ENCODE results near the gene ABLIM3. TPM values are rescaled to one million over a fixed set of nuclear protein-coding genes. Genes with fewer than 3 reads are reported as not detected.
A peak's percentile ranks its signal among the peaks of the same experiment; 100 is the strongest.

Gene ABLIM3
- total RNA-seq, 2 experiments from 2014 or later: not detected

DNA sequence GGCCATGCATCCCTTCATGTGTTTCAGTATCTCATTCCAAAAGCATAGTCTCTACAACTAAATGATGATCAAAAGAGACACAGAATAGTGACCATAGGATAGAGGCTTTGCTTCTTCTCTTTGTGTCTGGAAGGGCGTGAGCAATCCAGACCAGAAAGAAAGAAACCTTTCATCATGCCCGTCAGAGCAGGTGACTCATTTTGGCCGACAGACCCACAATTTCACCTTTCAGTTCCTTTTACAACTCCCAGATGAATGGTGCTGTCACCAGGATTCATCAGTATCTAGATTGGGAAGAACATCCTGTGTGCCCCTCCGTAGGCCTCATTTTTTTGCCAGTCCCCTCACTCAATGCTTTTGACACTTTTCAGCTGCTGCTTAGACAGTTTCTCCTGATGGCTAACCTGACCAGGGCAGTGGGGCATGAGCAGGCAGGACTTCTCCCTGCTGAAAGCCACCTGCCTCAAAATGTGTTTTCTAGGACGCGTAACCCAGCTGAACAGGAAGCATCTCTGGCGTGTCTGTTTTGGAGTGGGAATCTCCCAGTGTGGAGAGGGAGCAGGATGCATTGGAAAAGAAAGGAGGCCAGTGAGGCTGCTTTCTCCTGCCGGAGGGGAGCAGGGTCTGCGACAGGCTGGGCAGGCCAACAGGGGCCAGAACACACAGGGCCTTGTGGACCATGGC lies 21.2 kb downstream of the ABLIM3 start:
- Mint-ChIP-seq H3K9me3 (no peaks in the 10 kb centered on the region), H3K4me1 (no peaks in the 10 kb centered on the region), H3K27me3 (no peaks in the 10 kb centered on the region), H3K4me3 (no peak overlapping the region), H3K36me3 (no peaks in the 10 kb centered on the region), H3K27ac (no peak overlapping the region)
- no peak for DNase-seq

DNA sequence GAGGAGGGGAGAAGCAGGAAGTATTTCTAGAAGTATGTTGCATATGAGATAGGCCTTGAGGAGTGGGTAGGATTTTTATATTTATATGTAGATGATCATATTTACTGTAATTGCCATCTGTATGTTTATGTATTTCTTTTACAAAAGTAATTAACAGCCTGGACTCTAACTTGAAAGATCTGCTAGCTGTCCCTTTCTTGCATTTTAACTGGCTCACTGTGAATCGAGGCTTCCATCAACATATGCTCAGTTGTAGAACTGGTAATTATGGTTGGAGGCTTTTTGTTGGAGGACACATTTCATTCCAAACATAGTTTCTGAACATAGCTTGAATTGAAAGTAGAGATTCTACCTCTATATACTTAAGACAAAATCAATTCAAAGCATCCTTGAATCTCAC lies 23.4 kb downstream of the ABLIM3 start:
- no peak for DNase-seq
- Mint-ChIP-seq H3K36me3 (no peaks in the 10 kb centered on the region), H3K27ac (no peak overlapping the region), H3K4me3 (no peak overlapping the region), H3K27me3 (no peaks in the 10 kb centered on the region), H3K4me1 (no peaks in the 10 kb centered on the region), H3K9me3 (no peaks in the 10 kb centered on the region)

DNA sequence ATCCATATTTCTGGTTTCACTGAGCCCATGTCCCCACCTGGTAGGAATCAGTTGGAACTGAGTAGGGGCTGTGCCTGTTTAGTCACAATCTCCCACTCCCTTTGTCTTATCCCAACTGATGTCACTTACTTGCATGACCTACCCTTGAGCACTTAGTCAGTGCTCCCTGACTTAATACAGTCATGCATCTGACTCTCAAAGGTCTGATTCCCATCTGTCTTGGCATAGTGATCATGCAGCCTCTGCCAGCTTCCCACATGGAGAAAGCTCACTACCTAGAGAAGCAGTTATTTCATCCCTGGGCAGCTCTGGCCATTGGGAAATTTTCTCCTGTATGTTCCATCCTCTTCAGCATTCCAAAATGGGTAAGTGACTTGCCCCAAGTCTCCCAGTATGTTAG lies 24.8 kb downstream of the ABLIM3 start:
- H3K4me3 Mint-ChIP-seq: no peak overlapping the region
- no peak overlapping the region for H3K27ac Mint-ChIP-seq
- no peak for DNase-seq
- no peaks in the 10 kb centered on the region for H3K36me3 Mint-ChIP-seq
- H3K9me3 Mint-ChIP-seq: no peaks in the 10 kb centered on the region
- H3K27me3 Mint-ChIP-seq: peaks cover 11% of the 10 kb centered on the region
- no peaks in the 10 kb centered on the region for H3K4me1 Mint-ChIP-seq

DNA sequence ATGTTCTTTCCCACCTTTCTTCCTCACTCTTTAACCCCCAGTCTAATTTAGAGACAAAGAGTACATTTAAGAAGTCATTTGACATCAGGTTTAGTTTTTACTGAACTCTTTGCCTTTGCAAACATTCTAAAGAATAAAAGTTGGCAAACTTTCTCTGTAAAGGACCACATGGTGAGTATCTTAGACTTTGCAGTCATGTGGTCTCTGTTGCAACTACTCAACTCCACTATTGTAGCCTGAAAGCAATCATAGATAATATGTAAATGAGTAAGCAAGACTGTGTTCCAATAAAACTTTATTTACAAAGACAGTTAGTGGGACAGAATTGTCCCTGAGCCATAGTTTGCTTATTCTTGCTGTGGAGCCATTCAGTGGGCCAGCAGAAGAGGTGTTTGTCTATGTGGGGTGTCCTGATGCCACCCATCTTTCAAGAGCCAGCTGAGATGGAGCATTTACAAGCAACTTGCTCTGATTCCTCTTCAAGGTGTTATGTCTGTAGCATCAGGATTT lies 25.4 kb downstream of the ABLIM3 start:
- Mint-ChIP-seq H3K27ac (no peak overlapping the region), H3K36me3 (no peaks in the 10 kb centered on the region), H3K4me1 (no peaks in the 10 kb centered on the region), H3K9me3 (no peaks in the 10 kb centered on the region), H3K4me3 (no peak overlapping the region), H3K27me3 (peaks cover 11% of the 10 kb centered on the region)
- no peak for DNase-seq

DNA sequence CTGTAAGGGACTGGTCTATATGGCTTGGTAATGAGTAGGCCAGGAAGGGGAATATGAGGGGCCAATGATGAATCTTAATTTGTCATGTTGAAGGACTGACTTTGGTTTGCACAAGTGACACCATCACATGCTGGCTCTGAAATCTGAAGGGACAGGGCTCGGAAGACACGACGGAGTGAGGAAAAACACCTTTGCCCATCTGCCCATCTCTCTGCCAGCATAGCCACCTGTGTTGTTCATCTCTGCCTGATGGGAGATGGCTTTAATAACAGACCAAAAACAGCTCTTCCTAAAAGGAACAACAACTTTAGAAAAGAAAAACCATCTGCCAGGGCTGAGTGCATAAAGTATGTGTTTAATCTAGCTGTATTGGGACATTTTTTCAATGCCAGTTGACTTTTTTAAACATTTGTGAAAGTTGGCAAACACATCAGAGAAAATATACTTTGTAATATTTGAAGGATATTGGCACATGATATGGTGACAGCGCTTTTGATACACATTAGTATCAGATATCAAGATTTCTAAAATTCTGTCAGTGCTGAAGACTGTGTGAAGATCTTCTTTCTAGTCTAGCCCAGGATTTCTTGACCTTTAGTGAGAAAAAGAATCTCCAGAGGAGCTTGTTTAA lies 27.1 kb downstream of the ABLIM3 start:
- Mint-ChIP-seq H3K27me3 (peaks cover 11% of the 10 kb centered on the region), H3K4me1 (no peaks in the 10 kb centered on the region), H3K27ac (no peak overlapping the region), H3K36me3 (no peaks in the 10 kb centered on the region), H3K9me3 (no peaks in the 10 kb centered on the region), H3K4me3 (no peak overlapping the region)
- no peak for DNase-seq

DNA sequence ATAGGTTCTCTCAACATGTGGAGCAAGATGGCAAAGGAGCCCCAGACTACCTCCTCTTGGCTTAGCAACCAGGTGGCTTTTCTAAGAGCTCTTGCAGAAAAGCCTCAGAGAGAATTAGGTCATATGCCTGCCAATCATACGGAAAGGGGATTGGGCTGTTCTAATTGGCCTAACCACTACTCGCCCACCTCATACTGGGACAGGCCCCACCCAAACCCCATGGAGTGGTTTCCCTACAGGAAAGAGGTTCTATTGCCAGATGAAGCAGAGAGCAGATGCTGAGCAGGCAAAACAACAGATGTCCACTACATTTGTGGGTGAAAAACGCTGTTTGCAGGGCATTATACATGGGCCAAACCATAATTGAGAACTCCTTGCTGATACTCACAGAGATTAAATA lies 29.0 kb downstream of the ABLIM3 start:
- no peaks in the 10 kb centered on the region for H3K4me1 Mint-ChIP-seq
- H3K27me3 Mint-ChIP-seq: peaks cover 11% of the 10 kb centered on the region
- no peak overlapping the region for H3K27ac Mint-ChIP-seq
- no peak overlapping the region for H3K4me3 Mint-ChIP-seq
- no peaks in the 10 kb centered on the region for H3K9me3 Mint-ChIP-seq
- DNase-seq: no peak
- no peaks in the 10 kb centered on the region for H3K36me3 Mint-ChIP-seq

DNA sequence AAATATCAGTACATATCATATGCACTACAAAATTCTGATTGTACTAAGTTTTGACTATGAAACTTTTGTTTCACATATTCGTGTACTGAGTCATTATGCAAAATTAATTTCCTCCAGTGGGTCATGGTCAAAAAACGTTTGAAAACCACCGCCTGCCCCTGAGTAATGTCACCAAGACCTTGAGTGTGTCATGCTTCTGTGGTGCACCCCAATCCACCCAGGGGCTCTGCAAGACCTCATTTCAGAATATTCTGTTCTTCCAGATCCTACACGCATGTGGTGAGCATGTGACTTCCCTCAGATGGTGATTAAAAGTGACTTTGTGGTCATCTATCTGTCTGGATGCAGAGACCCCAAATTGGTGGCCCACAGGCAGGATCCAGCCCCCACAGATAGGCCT lies 31.0 kb downstream of the ABLIM3 start:
- peak; percentile 4 for DNase-seq
- H3K27ac Mint-ChIP-seq: no peak overlapping the region
- no peaks in the 10 kb centered on the region for H3K4me1 Mint-ChIP-seq
- H3K27me3 Mint-ChIP-seq: peaks cover 11% of the 10 kb centered on the region
- H3K9me3 Mint-ChIP-seq: no peaks in the 10 kb centered on the region
- no peak overlapping the region for H3K4me3 Mint-ChIP-seq
- no peaks in the 10 kb centered on the region for H3K36me3 Mint-ChIP-seq

DNA sequence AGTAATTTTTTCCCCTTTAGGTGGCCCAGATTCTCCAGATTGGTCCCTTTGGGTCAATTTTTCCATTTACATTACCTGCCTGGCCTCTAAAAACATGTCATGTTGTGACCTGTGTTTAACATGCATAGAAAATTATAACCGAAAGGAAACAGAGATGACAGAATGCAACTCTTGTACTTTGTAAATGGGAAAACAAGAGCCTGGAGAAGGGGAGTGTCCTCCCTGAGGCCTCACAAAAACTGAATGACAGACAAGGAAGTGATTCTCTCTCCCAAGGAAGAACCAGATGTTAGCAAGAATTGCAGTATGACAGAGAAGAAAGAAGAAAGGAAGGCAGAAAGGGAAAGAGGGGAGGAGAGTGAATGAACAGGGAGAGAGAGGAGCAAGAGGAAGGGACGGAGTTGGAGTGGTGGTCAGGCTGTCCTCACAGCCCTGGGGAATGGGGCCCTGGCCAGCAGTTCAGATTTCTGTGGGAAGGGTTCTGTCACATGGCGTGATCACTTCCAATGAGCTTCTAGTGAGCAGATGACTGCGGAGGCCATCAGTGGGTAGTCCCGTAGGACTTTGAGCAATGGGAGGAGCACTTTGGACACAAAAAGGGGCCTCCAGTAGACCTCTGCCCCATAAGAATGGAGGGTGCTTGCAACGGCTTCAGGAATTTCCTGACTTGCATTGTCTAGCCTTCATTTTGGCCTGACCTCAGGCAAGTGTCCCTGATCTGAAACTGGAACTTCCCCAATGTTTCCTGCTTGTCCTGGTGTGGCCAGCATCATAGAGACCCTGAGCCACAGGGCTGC lies 31.6 kb downstream of the ABLIM3 start:
- no peak overlapping the region for H3K27ac Mint-ChIP-seq
- peaks cover 11% of the 10 kb centered on the region for H3K27me3 Mint-ChIP-seq
- DNase-seq: no peak
- no peak overlapping the region for H3K4me3 Mint-ChIP-seq
- no peaks in the 10 kb centered on the region for H3K9me3 Mint-ChIP-seq
- no peaks in the 10 kb centered on the region for H3K36me3 Mint-ChIP-seq
- no peaks in the 10 kb centered on the region for H3K4me1 Mint-ChIP-seq

DNA sequence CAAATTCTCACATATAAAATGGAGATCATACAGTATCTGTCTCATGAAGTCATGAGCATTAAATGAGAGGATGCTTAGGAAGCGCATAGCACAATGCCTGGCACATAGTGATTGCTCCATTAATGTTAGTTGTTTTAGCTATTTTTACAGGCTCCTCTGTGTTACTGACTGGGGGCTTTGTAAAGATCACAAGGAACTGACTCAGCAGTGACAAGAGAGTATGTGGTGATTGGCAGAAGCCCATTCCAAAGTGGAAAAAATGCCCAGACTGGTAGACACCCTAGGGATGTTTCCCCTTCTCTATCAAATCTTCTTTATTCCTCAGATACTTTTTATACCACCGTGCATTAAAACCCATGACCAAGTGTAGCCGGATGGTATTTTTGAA lies 33.5 kb downstream of the ABLIM3 start:
- Mint-ChIP-seq H3K9me3 (no peaks in the 10 kb centered on the region), H3K27me3 (peaks cover 15% of the 10 kb centered on the region), H3K4me1 (no peaks in the 10 kb centered on the region), H3K27ac (no peak overlapping the region), H3K36me3 (no peaks in the 10 kb centered on the region), H3K4me3 (no peak overlapping the region)
- DNase-seq: no peak

DNA sequence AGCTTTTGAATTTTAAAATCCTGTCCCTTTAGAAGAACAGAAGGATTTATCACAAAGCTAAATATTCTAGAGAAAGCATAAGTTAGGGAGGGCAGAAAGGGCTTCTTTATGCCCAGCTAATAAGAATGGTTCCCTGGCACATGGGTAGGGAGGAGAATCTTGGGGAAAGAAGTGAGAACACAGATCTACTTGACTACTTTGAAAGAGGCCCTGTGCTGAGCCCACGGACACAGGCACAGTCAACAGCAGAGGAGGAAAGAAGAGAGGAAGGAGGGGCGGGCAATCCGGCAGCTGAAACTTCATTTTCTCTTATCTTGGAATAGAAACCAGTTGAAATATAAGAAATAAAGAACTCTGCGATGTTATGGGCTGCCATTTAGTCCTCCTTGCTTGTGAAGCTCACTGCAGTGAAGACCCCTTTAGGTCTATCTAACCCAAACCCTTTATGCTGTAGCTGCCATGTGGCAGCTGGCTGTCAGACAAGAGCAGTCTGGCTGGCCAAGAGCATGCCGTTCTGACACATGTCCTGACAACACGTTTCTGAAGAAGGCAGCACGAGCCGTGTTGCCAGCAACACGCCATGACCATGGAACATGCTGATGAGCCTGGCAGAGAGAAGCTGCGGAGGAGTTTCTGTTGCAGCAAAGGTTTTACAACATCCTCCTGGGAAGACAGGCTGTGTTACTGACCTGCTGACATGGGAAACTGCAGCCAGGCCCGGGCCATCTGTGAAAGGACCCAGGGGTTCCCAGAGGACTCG lies 34.2 kb downstream of the ABLIM3 start:
- H3K9me3 Mint-ChIP-seq: no peaks in the 10 kb centered on the region
- no peaks in the 10 kb centered on the region for H3K4me1 Mint-ChIP-seq
- H3K27me3 Mint-ChIP-seq: peaks cover 8% of the 10 kb centered on the region
- H3K4me3 Mint-ChIP-seq: no peak overlapping the region
- H3K36me3 Mint-ChIP-seq: no peaks in the 10 kb centered on the region
- no peak for DNase-seq
- no peak overlapping the region for H3K27ac Mint-ChIP-seq

DNA sequence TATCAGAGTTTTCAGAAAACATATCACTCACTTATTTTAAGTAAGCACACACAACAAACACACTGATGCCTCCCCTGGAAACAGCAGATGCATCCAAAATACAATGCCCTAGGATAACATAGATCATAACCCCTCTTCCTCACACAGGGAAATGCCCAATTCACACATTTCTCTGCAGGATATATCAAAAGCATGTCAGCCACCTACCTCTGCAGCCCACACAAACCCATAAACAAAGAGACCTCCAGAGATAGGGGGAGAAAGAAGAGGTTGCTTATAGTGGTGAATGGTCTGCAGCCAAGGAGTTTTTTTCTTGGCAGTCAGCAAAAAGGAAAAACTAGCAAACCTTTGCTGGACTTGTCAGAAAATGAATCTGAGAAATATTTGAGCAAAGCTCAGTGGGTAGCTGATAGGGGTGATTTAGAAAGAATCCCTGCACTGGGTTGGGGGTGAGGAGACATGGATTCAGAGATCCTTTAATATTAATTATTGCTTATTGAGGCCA lies 36.1 kb downstream of the ABLIM3 start:
- Mint-ChIP-seq H3K9me3 (no peaks in the 10 kb centered on the region), H3K4me1 (no peaks in the 10 kb centered on the region), H3K27ac (no peak overlapping the region), H3K36me3 (no peaks in the 10 kb centered on the region), H3K27me3 (peaks cover 10% of the 10 kb centered on the region), H3K4me3 (no peak overlapping the region)
- DNase-seq: no peak

DNA sequence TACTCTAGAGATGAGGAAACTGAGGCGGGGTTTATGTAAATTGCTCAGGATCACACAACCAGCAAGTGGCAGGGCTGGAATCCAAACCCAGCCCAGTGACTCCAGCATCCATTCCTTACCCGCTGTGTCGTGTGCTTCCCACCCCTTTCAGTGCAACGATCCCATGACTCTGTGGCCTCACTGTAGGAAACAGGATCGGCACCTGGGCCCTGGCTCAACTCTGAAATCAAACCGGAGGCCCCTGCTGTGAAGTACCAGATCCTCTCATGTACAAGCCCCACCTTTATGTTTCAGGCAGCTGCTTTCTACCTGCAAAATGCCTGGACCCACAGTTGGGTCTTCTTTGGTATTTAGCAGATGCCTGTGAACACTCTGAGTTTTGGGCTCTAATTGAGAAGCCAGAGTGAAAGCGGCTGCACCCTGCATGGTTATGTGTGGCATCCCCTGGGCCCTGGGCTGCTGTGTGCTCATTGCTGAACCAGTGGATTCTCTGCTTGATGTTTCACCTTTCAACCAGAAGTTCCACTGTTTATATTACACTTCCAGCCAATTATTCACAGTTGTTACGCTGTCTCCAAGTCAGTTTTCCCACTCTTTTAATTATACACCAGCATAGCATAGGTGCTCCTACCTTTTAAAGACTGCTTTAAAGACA lies 36.7 kb downstream of the ABLIM3 start:
- Mint-ChIP-seq H3K27ac (no peak overlapping the region), H3K4me3 (no peak overlapping the region), H3K27me3 (peaks cover 10% of the 10 kb centered on the region), H3K9me3 (no peaks in the 10 kb centered on the region), H3K4me1 (no peaks in the 10 kb centered on the region), H3K36me3 (no peaks in the 10 kb centered on the region)
- DNase-seq: no peak

DNA sequence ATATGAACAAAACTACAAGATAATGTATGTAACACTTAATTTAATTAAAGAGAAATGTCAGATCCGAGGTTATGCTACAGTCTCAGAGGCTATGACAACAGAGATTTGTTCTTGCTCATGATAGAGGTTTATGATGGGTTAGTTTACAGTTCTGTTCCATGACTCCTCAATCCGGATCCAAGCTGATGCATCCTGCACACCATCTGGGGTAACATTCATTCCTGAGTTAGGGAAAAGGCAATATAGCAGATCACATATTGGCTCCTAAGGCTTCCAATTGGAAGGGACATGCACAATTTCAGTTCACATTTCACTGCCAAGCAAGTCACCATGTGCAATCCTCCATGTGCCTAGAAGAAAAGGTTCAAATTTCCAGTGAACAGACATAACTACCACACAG lies 40.4 kb downstream of the ABLIM3 start:
- no peaks in the 10 kb centered on the region for H3K4me1 Mint-ChIP-seq
- no peaks in the 10 kb centered on the region for H3K36me3 Mint-ChIP-seq
- DNase-seq: no peak
- H3K27me3 Mint-ChIP-seq: peaks cover 23% of the 10 kb centered on the region
- H3K4me3 Mint-ChIP-seq: no peak overlapping the region
- H3K27ac Mint-ChIP-seq: no peak overlapping the region
- H3K9me3 Mint-ChIP-seq: no peaks in the 10 kb centered on the region

DNA sequence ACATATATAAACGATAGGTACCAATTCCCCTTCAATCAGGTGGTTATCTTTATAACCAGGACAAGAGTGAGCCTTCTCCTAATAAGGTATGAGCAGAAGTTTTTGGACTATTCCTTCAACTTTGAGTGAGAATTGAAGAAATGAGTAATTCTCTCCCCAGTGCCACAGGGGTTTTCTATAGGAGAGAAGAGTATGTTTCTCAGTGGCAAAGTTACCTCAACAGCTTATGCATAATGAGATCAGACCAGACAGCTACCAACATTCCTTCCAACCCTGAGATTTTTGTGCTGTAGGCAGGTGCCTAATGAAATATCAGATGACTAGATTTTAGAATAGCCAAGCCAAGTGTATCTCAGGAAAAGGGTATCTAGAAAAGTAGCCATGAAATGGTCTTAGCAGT lies 40.9 kb downstream of the ABLIM3 start:
- H3K27me3 Mint-ChIP-seq: peaks cover 23% of the 10 kb centered on the region
- no peak for DNase-seq
- no peaks in the 10 kb centered on the region for H3K9me3 Mint-ChIP-seq
- no peak overlapping the region for H3K27ac Mint-ChIP-seq
- no peaks in the 10 kb centered on the region for H3K4me1 Mint-ChIP-seq
- no peak overlapping the region for H3K4me3 Mint-ChIP-seq
- no peaks in the 10 kb centered on the region for H3K36me3 Mint-ChIP-seq

Data from activated naive CD8-positive, alpha-beta T cell treated with anti-CD3 and anti-CD28 coated beads for 36 hours (primary cell).